ENCODE data around the gene ALPK3.

The ALPK3 gene

DNA sequence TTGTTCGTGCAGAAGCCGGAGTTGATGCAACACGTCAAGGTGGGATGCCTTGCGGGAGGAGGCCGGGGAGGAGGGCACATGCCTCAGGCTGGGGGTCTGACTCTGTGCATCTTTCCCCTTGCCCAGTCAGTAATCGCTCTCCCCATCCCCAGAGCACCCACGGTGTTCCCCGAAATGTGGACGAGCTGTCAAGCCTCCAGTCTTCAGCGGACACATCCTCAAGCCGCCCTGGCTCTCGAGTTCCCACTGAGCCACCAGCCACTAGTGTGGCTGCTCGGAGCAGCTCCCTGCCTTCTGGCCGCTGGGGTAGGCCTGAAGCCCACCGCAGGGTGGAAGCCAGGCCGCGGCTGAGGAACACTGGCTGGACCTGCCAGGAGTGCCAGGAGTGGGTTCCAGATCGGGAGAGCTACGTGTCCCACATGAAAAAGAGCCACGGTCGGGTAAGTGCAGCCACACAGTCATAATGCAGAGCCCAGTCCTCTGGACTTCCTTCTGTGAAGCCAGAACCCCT lies 18.7 kb upstream of the ALPK3 start:
- no peak for DNase-seq

GRCh38 chr15:84799511-84800187 lies 17.5 kb upstream of the ALPK3 start:
- no peak for DNase-seq

DNA sequence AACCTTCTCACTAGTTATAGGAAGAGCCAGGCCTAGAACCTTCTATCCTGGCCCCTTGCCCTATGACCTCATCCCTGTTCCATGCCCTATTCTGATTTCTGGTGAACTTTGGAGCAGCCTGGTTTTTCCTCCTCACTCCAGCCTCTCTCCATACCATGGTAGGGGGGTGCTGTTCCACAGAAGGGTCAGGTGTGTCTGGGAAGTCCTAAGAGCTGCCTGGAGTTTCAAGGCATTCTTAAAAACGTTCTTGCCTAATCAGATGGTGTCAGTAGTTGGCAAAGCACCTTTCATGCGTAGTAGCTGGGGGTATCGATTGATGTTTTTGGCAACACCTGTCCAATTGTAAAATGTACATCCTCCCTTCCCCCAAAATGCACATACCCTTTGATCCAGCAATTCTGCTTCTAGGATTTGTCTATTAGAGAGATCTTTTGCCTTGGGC lies 16.8 kb upstream of the ALPK3 start:
- no peak for DNase-seq

DNA sequence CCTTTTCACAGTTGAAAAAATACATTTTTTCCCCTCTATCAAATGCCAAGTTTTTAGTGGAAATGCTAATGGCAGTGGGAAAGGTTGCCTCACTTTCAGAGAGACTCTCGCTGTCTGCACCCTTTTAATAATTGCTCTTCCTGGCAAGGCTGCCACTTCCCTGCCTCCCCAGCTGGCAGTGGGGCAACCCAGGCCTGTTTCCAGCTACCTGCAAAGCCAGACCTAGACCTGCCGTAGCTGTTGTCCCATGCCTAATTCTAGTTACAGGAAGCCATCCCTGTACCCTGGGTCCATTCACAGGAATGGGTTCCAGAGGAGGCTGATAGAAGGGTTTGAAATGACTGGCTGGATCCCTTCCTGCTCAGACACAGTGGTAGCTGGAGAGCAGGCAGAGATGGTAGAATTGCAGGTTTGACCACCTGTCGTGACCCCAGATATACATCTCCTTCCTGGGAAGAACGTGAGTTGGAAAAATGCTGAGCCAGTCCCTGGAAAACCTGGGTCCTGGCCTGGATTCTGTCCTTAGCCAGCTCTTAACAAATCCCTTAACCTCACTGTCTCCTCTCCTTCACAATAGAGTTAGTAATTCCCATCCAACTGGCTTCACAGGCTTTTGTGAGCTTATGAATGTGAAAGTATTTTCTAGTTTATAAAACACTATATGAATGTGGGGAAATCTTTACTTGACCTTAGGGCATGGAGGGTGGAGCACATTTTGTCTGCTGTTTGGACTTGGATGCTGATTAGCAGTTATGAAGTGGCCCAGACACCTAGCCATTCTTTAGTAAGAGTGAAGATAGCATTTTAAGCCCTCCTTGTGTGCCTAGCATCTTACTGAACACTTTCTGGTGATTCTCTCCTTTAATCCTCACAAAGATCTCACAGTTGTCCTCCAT lies 12.9 kb upstream of the ALPK3 start:
- DNase-seq = no peak

- DNase-seq = no peak
Measured at GRCh38 chr15:84805221-84805620, 11.9 kb upstream of the ALPK3 start.

DNA sequence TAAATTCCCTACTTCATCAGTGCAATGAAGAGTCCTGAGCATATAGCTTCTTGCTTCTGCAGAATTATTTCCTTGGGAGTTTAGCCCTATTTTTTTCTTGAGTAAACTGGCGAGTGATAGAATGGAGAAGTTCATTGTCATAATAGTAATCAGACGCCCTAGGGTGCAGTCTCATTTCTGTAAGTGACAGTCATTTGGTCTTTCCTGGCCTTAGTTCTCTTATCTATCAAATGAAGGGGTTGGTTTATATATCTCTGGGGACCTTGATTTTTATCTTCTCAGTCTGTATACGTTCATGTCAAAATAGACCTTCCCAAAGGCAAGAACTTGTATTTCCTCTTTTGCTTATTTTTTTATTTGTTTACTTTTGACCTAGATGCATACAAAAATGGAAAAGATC lies 9.9 kb upstream of the ALPK3 start:
- no peak for DNase-seq

DNA sequence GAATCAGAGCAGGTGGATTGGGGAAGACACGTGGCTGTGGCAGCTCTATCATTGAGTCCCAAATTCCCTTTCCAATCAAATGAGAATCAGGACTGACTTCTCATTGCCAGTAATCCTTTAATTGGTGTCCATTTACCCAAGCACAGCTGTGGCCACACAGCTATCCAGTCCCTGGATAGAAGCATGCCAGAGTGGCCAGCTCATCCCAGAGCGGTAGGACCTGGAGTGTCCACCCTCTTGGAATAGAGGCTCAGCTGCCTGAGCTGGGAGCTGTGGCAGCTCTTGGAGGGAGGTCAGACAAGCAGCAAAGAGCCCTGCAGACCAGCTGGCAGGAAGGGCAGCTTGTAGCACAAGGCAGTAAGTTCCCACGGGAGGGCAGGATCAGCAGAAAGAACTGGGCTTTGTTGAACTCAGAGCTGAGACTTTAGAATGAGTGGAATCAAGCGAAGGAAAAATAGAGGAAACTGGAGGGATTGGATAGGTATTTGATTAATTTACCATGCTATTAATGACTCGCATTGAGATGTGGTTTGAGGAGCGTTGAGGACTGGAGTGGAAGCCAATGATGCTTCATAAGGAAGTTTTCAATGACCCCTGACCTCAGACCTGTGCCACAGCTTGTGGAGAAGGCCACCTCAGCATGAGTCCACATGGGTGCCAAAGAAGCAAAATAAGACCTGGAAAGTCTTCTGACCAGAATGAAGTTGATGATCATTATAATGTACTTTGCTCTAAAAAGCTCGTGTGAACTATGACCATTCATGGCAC lies 6.9 kb upstream of the ALPK3 start:
- no peak for DNase-seq

DNA sequence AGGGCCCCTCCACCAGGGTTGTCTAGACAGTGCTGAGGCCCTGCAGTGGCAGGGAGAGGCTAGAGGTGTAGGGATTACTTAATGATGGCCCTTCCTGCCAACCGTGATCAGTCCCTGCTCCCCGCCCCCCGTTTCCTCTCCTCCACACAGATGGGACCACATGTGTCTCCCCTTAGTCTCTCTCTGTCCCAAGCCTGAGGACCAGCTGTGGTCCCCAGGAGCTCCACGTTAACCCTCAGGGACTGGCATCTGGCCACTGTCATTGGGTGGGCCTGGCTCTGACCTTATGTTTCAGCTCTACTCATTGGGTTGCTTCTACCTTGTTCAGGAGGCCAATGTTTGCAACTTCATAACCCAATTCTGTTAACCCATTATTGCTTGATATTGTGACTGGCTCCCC lies 6.0 kb upstream of the ALPK3 start:
- no peak for DNase-seq

- no peak for DNase-seq
Measured at GRCh38 chr15:84811828-84812227, 5.3 kb upstream of the ALPK3 start.

DNA sequence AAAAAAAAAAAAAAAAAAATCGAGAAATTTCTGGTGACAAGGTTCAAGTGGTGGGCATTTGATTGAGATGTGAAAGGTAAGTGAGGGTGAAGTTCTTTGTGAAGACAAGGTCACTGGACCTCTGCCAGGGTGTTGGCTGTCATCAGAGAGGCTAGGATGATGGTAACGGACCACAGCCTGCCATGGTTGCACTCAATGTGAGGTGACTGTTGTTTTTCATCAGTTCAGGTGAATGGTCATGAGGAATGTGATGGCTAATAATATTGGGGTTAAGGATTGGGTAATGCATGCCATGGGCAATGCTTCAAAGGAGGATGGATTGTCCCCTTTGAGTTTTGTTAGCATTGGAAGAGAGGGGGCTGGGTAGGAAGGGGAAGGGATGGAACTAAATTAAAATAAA lies 4.3 kb upstream of the ALPK3 start:
- no peak for DNase-seq

DNA sequence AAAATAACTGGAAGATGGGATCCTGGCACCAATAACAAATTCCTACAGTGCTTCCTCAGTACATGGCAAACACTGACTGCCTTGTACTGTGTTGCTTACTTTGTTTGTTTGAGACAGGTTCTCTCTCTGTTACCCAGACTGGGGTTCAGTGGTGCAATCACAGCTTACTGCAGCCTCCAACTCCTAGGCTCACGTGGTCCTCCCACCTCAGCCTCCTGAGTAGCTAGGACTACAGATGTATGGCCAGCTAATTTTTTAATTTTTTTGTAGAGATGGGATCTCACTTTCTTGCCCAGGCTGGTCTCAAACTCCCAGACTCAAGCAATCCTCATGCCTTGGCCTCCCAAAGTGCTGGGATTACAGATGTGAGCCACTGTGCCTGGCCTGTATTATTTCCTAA lies 3.7 kb upstream of the ALPK3 start:
- DNase-seq = no peak

- DNase-seq = no peak
Measured at GRCh38 chr15:84813931-84814330, 3.2 kb upstream of the ALPK3 start.

GRCh38 chr15:84814916-84815315 lies 2.2 kb upstream of the ALPK3 start:
- no peak for DNase-seq

GRCh38 chr15:84817466-84818081 lies 418 bp downstream of the ALPK3 start:
- no peak for DNase-seq

DNA sequence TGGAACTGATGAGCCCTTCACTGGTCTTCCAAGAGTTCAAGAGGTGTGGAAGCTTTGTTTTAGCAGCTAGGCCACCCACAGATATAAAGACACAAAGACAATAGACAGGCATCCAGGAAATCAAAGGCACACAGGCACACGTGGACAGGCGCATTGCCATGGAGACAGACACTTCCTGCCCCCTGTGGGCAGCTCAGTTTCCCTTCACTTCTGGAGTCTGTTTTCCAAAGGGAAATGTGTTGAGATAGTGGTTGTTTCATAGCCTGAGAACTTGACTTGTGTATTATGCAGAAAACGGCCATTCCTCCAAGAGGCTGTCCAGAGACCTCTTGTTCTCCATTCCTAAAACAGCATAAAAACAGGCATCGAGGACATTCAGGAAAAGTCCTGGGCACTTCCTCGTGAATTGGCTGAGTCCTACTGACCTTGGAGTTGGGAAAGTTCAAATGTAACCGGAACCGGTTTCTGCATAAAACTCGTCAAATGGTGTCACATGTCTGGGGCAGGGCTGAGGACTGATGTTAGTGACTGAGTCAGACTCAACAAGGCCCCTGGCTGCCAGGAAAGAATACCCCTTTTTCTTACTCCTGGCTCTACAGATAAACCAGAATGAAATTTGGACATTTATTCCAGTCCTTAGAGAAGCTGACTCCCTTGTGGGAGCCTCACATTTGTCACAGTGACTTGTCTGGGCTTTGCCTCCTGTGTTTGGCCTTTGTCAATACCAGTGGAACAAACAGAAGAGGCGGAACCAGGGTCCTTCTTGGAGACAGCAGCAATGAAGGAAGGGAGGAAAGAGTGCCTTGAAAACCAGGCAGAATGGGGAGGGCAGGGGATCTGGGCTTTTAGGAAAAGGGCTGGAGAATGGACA lies 1.3 kb downstream of the ALPK3 start:
- DNase-seq = no peak

DNA sequence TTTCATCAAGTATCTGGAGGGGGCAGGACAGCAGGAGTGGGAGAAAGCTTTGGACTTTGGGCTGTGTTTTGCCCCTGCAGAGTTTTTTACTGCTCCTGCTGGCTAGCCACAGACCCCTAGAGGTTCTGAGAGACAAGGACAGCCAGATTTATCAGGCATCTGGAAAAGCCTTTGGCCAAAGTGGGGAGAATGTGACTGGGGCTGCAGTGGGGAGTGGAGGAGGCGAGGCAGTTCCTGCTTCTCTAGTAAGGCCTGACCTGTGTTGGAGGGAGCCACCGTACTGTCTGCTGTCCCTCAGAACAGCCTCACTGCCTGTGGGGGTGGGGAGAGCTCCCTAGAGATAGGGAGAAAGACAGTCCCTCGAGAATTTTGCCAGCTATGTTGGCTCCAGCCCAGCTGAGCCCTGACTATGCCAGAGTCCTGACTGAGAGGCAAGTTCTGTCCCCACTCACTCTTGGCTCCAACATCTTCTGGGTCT lies 2.2 kb downstream of the ALPK3 start:
- DNase-seq = no peak

GRCh38 chr15:84819791-84820190 lies 2.6 kb downstream of the ALPK3 start:
- no peak for DNase-seq

GRCh38 chr15:84821501-84822021 lies 4.4 kb downstream of the ALPK3 start:
- no peak for DNase-seq

GRCh38 chr15:84822653-84823281 lies 5.6 kb downstream of the ALPK3 start:
- no peak for DNase-seq

- no peak for DNase-seq
Measured at GRCh38 chr15:84823282-84823878, 6.2 kb downstream of the ALPK3 start.
